ENCODE data around the gene XPO1. TPM values are rescaled to one million over a fixed set of nuclear protein-coding genes. Genes with fewer than 3 reads are reported as not detected.
A peak's percentile ranks its signal among the peaks of the same experiment; 100 is the strongest.

Gene XPO1
- total and polyA plus RNA-seq, 2 of the 4 experiments (the other 2 are of a cell fraction), result 78.5 to 104 TPM

DNA sequence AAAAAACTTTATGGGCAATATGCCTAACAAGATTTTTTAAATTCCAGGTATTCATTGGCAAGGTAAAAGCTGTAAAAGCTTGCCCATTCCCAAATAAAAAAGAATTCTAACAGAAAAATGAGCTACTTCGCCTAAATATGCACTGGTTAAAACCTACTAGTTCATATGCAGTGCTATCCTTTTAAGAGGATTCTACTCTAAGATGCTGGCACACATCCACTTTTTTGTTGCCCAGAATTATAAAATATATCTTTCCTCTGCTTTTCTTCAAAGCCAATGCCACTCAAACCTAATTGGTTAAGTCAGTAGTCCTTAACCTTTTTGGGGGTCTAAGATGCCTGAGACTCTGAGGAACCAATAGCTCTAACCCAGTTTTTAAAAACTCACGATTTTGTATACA, 3.2 kb downstream of the XPO1 start:
- Histone ChIP-seq H3K4me2 (ENCODE audit: low read depth, low read length) (peak overlapping the region; percentile 58), H4K8ac (ENCODE audit: low read depth in 2 of 2, low read length in 2 of 2) (no peak overlapping the region), H3K14ac (replicated peaks; ENCODE audit: low read depth, low read length) (0 out of 2 replicates have a peak overlapping the region, but pooled peaks have one; percentile 3), H3K27ac (ENCODE audit: insufficient read depth, low read length) (no peak overlapping the region), H2BK20ac (ENCODE audit: low read depth, low read length) (no peak overlapping the region), H4K20me1 (ENCODE audit: insufficient read depth, low read length) (peaks cover 65% of the 10 kb centered on the region), H4K91ac (ENCODE audit: insufficient read depth, low read depth, low read length) (no peak overlapping the region), H3K27me3 (ENCODE audit: control insufficient read depth, insufficient read depth, low read length) (no peaks in the 10 kb centered on the region), H3K18ac (ENCODE audit: low read depth, low read length) (no peak overlapping the region), H2BK15ac (ENCODE audit: low read depth, low read length) (no peak overlapping the region), H3K36me3 (ENCODE audit: control insufficient read depth, insufficient read depth, low read length) (peaks cover 3% of the 10 kb centered on the region; the same call in 1 of the 2 replicates), H3K4me1 (ENCODE audit: control insufficient read depth, insufficient read depth, low read length) (peaks cover 4% of the 10 kb centered on the region), H3K9me3 (ENCODE audit: control insufficient read depth, insufficient read depth, low read length) (no peaks in the 10 kb centered on the region), H3K4ac (ENCODE audit: low read depth, low read length) (no peak overlapping the region; the same call in 1 of the 2 replicates), H2BK120ac (ENCODE audit: low read depth, low read length) (no peak overlapping the region), H3K23ac (ENCODE audit: low read depth, low read length) (peak overlapping the region; percentile 58; the same call in 1 of the 2 replicates), H2BK5ac (ENCODE audit: low read depth, low read length, poor library complexity, severe bottlenecking) (peak overlapping the region; percentile 42), H2AFZ (replicated peaks; ENCODE audit: low read length, poor library complexity) (no peak overlapping the region), H2AK9ac (replicated peaks; ENCODE audit: low read depth, low read length, poor library complexity) (no peak overlapping the region), H3K79me1 (ENCODE audit: low read depth in 1 of 2, low read length in 2 of 2) (peaks cover 3 to 10% of the 10 kb centered on the region in 2 experiments; a peak in 2 of 4 replicates), H3K9me1 (ENCODE audit: insufficient read depth, low read length) (no peaks in the 10 kb centered on the region), H2AK5ac (ENCODE audit: low read depth, low read length) (no peak overlapping the region), H4K5ac (ENCODE audit: low read depth, low read length) (no peak overlapping the region), H3K4me3 (ENCODE audit: insufficient read depth, low read depth, low read length) (peak overlapping the region; percentile 83; the same call in 1 of the 2 replicates), H3K9ac (ENCODE audit: low read depth, low read length) (no peak overlapping the region; the same call in 1 of the 2 replicates), H3K56ac (ENCODE audit: extremely low read depth, insufficient read depth, low read length) (no peak overlapping the region)
- dilution Hi-C loops (cut with HindIII; ENCODE audit: low sequenced_read_pairs, unreplicated experiment), result no loop called here
- ChIA-PET CTCF (interaction anchor here (1.0 kb wide), 1 partner anchor 13 kb away, joined by 3 read pairs; no protein-coding TSS in a partner anchor), POLR2A (ENCODE audit: unreplicated experiment) (no interaction called here)
- BruUV-seq (replicated peaks), result no TSS peak
- TF ChIP-seq POLR2A (IDR thresholded peaks at IDR 0.05; ENCODE audit: low read depth, low read length) (no peak), MAZ (IDR thresholded peaks at IDR 0.05; ENCODE audit: borderline replicate concordance, low read depth, low read length) (no peak), CEBPB (IDR thresholded peaks at IDR 0.05; ENCODE audit: low read depth, low read length) (no peak), MAFK (IDR thresholded peaks at IDR 0.05; ENCODE audit: low read depth, low read length) (no peak), MXI1 (IDR thresholded peaks at IDR 0.05; ENCODE audit: borderline replicate concordance, low read depth, low read length) (no peak), RCOR1 (IDR thresholded peaks at IDR 0.05; ENCODE audit: insufficient replicate concordance, low read length) (no peak), FOS (IDR thresholded peaks at IDR 0.05; ENCODE audit: low read depth, low read length) (no peak), NFE2L2 (IDR thresholded peaks at IDR 0.05; ENCODE audit: low read depth, low read length) (no peak)
- TF ChIP-seq, protein P1, sequence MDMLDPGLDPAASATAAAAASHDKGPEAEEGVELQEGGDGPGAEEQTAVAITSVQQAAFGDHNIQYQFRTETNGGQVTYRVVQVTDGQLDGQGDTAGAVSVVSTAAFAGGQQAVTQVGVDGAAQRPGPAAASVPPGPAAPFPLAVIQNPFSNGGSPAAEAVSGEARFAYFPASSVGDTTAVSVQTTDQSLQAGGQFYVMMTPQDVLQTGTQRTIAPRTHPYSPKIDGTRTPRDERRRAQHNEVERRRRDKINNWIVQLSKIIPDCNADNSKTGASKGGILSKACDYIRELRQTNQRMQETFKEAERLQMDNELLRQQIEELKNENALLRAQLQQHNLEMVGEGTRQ (IDR thresholded peaks at IDR 0.05; ENCODE audit: low read depth, low read length), result no peak
- TF ChIP-seq, protein P2, sequence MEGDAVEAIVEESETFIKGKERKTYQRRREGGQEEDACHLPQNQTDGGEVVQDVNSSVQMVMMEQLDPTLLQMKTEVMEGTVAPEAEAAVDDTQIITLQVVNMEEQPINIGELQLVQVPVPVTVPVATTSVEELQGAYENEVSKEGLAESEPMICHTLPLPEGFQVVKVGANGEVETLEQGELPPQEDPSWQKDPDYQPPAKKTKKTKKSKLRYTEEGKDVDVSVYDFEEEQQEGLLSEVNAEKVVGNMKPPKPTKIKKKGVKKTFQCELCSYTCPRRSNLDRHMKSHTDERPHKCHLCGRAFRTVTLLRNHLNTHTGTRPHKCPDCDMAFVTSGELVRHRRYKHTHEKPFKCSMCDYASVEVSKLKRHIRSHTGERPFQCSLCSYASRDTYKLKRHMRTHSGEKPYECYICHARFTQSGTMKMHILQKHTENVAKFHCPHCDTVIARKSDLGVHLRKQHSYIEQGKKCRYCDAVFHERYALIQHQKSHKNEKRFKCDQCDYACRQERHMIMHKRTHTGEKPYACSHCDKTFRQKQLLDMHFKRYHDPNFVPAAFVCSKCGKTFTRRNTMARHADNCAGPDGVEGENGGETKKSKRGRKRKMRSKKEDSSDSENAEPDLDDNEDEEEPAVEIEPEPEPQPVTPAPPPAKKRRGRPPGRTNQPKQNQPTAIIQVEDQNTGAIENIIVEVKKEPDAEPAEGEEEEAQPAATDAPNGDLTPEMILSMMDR (conservative IDR thresholded peaks at IDR 0.05; ENCODE audit: low read depth, low read length), result no peak
- DNase-seq, result peak; percentile 3
- ATAC-seq (ENCODE audit: low read depth), result no peak
- in situ Hi-C loops (cut with MboI; ENCODE audit: low sequenced_read_pairs), result no loop called here
- no CpG with 5 or more reads among the region's 2 CpGs for WGBS, 2 experiments (ENCODE audit: extremely low coverage in 2 of 2, insufficient read length in 1 of 2)
- intact Hi-C loops (cut with micrococcal nuclease), result loop anchor here (5.0 to 10.0 kb wide), 3 partner anchors 102 to 350 kb away; partner anchors contain the start of gene CCT4
